ENCODE results near the gene SLC25A44. TPM values are rescaled to one million over a fixed set of nuclear protein-coding genes. Genes with fewer than 3 reads are reported as not detected.

Gene SLC25A44
- total RNA-seq, 1 experiment from 2014 or later, result 29.3 TPM

DNA sequence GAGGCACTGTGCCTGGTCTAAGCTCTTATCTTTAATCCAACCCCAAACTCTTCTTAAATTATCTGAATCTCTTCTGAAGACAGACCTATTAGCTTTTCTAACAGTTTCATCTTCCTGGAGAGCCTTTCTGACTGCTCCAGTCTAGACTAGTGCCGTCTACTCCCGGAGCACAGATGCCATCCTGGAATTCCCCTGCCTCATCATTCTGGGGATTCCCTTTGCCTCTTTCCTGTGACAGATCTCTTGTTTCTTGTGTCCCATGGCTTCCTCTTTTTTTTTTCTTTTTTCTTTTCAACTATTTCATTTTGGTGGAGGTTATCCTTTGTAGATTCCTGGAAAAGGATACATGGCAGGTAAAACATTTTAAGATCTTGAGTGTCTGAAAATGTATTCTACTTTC is 28.8 kb upstream of the SLC25A44 start:
- CTCF ChIA-PET, result interaction anchor here (1.8 kb wide), 1 partner anchor 60 kb away, joined by 7 read pairs; no protein-coding TSS in a partner anchor
- no peaks in the 10 kb centered on the region for H3K36me3 Mint-ChIP-seq (ENCODE audit: insufficient read depth, unreplicated experiment)
- no peaks in the 10 kb centered on the region for H3K4me1 Mint-ChIP-seq (ENCODE audit: low read depth, unreplicated experiment)

DNA sequence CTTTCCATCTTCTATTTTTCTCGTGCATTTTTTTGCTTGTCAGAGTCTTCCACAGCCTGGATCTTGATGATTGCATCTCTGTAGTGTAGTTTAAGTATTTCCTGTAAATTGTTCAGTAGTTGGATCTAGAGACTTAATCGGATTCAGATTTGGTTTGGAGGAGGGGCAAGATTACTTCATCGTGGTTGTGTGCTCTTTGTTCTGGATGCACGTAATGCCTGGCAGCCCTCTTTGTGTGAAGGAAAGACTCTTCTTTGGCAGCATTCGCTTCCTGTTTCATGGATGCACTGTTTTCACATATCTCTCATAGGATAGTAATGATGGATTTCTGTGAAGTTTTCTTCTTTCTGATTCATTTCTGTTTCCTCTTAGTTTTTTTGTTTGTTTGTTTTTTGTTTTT is 26.4 kb upstream of the SLC25A44 start:
- Mint-ChIP-seq H3K4me1 (ENCODE audit: low read depth, unreplicated experiment) (no peaks in the 10 kb centered on the region), H3K4me3 (ENCODE audit: unreplicated experiment) (no peak overlapping the region), H3K9me3 (ENCODE audit: unreplicated experiment) (peaks cover 6% of the 10 kb centered on the region), H3K36me3 (ENCODE audit: insufficient read depth, unreplicated experiment) (no peaks in the 10 kb centered on the region), H3K27ac (ENCODE audit: unreplicated experiment) (no peak overlapping the region), H3K27me3 (ENCODE audit: insufficient read depth, unreplicated experiment) (no peaks in the 10 kb centered on the region)
- H3K4me1 ChIP-seq, result no peaks in the 10 kb centered on the region
- no peaks in the 10 kb centered on the region for H3K27me3 ChIP-seq (replicated peaks; ENCODE audit: control insufficient read depth, insufficient read depth, low read length)
- BruUV-seq (replicated peaks), result no TSS peak
- TF ChIP-seq, protein P1, sequence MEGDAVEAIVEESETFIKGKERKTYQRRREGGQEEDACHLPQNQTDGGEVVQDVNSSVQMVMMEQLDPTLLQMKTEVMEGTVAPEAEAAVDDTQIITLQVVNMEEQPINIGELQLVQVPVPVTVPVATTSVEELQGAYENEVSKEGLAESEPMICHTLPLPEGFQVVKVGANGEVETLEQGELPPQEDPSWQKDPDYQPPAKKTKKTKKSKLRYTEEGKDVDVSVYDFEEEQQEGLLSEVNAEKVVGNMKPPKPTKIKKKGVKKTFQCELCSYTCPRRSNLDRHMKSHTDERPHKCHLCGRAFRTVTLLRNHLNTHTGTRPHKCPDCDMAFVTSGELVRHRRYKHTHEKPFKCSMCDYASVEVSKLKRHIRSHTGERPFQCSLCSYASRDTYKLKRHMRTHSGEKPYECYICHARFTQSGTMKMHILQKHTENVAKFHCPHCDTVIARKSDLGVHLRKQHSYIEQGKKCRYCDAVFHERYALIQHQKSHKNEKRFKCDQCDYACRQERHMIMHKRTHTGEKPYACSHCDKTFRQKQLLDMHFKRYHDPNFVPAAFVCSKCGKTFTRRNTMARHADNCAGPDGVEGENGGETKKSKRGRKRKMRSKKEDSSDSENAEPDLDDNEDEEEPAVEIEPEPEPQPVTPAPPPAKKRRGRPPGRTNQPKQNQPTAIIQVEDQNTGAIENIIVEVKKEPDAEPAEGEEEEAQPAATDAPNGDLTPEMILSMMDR (IDR thresholded peaks at IDR 0.05; ENCODE audit: insufficient read depth in 1 of 2, low read depth in 1 of 2, low read length in 1 of 2, severe bottlenecking in 1 of 2, unreplicated experiment in 1 of 2), result no peak
- no peak overlapping the region for H3K4me3 ChIP-seq (ENCODE audit: low read depth, low read length)
- DNase-seq, result no peak
- ChIA-PET POLR2A (no interaction called here), CTCF (no interaction called here)
- intact Hi-C loops (cut with micrococcal nuclease; ENCODE audit: unreplicated experiment), result no loop called here
- peaks cover 2% of the 10 kb centered on the region; the same call in 1 of the 2 replicates for H3K9me3 ChIP-seq
- H3K36me3 ChIP-seq (ENCODE audit: control insufficient read depth, insufficient read depth, low read length), result no peaks in the 10 kb centered on the region

More for the DNA sequence above, 28.8 kb upstream of the SLC25A44 start:
- no peak overlapping the region for H3K4me3 ChIP-seq (ENCODE audit: low read depth, low read length)
- H3K4me1 ChIP-seq, result no peaks in the 10 kb centered on the region
- Mint-ChIP-seq H3K4me3 (ENCODE audit: unreplicated experiment) (no peak overlapping the region), H3K9me3 (ENCODE audit: unreplicated experiment) (peaks cover 6% of the 10 kb centered on the region), H3K27ac (ENCODE audit: unreplicated experiment) (no peak overlapping the region), H3K27me3 (ENCODE audit: insufficient read depth, unreplicated experiment) (no peaks in the 10 kb centered on the region)
- DNase-seq, result no peak
- H3K27me3 ChIP-seq (replicated peaks; ENCODE audit: control insufficient read depth, insufficient read depth, low read length), result no peaks in the 10 kb centered on the region
- no TSS peak for BruUV-seq (replicated peaks)
- TF ChIP-seq, protein P1 (IDR thresholded peaks at IDR 0.05; ENCODE audit: insufficient read depth in 1 of 2, low read depth in 1 of 2, low read length in 1 of 2, severe bottlenecking in 1 of 2, unreplicated experiment in 1 of 2), result no peak
- POLR2A ChIA-PET, result no interaction called here
- no peaks in the 10 kb centered on the region for H3K36me3 ChIP-seq (ENCODE audit: control insufficient read depth, insufficient read depth, low read length)
- peaks cover 2% of the 10 kb centered on the region; the same call in 1 of the 2 replicates for H3K9me3 ChIP-seq
- intact Hi-C loops (cut with micrococcal nuclease; ENCODE audit: unreplicated experiment), result no loop called here

DNA sequence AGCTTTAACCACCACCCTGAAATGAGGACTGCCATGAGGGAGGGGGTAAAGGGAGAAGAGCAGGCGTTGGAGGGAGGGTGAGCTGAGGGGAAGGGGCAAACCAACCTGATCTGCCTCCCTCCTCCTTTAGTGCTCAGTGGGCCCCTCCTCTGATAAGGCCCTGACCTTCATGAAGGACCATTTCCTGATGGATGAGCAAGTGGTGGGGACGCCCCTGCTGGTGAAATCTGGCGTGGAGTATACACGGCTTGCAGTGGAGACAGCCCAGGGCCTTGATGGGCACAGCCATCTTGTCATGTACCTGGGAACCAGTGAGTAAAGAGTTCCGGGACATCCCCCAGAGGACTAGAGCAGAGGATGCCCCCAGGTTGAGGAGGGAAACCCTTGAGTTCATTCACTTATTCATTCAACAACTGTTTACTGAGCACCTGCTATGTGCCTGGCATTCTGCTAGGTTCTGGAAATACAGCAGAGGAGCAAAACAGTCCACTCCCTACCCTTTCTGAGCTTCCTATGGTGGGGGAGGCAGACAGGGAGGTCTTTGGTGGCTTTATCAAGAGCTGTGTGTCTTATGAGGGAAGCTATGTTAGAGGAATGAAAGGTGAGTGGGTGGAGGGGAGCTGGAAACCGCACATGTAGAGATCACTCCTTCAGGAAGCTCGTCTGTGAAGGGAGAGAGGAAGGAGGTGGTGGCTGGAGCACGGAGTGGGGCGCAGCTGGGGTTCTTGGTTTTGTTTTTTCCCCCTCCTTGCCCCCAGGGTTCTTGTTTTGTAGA is 21.0 kb upstream of the SLC25A44 start:
- ChIA-PET CTCF (interaction anchor here (1.1 to 1.3 kb wide), 2 partner anchors 21 to 52 kb away, joined by 3 read pairs; partner anchors contain the start of gene SLC25A44), POLR2A (interaction anchor here (0.6 kb wide), 1 partner anchor 27 kb away, joined by 3 read pairs; no protein-coding TSS in a partner anchor)
- Histone ChIP-seq H3K4me3 (ENCODE audit: low read depth, low read length) (no peak overlapping the region), H3K9me3 (no peaks in the 10 kb centered on the region), H3K36me3 (ENCODE audit: control insufficient read depth, insufficient read depth, low read length) (no peaks in the 10 kb centered on the region), H3K4me1 (peaks cover 7% of the 10 kb centered on the region), H3K27me3 (replicated peaks; ENCODE audit: control insufficient read depth, insufficient read depth, low read length) (no peaks in the 10 kb centered on the region)
- Mint-ChIP-seq H3K27ac (ENCODE audit: unreplicated experiment) (no peak overlapping the region), H3K36me3 (ENCODE audit: insufficient read depth, unreplicated experiment) (no peaks in the 10 kb centered on the region), H3K4me1 (ENCODE audit: low read depth, unreplicated experiment) (peaks cover 17% of the 10 kb centered on the region), H3K9me3 (ENCODE audit: unreplicated experiment) (no peaks in the 10 kb centered on the region), H3K27me3 (ENCODE audit: insufficient read depth, unreplicated experiment) (no peaks in the 10 kb centered on the region), H3K4me3 (ENCODE audit: unreplicated experiment) (no peak overlapping the region)
- intact Hi-C loops (cut with micrococcal nuclease; ENCODE audit: unreplicated experiment), result no loop called here
- TF ChIP-seq, protein P1 (IDR thresholded peaks at IDR 0.05; ENCODE audit: insufficient read depth in 1 of 2, low read depth in 1 of 2, low read length in 1 of 2, severe bottlenecking in 1 of 2, unreplicated experiment in 1 of 2), result no peak
- no peak for DNase-seq
- BruUV-seq (replicated peaks), result no TSS peak
